Transverse colon (tissue), 4 donors: Measurements from ENCODE around the gene MS4A10. TPM values are rescaled to one million over a fixed set of nuclear protein-coding genes. Genes with fewer than 3 reads are reported as not detected.

Experiments
- DNase-seq: peaks from one replicate; pipeline ENCODE4 v3.0.0-alpha.2; 2019
- H3K27ac ChIP-seq, 4 donors: fragments of 200-600 bp; sonication (generic); 2 replicates each; pipeline ENCODE4 v1.5.1; 2016 to 2018; ENCODE audit warnings: inconsistent platforms in 4 of 4
- H3K27me3 ChIP-seq: fragments of 200-600 bp; sonication (generic); 2 replicates; pipeline ENCODE4 v1.5.1; 2017; ENCODE audit warnings: inconsistent platforms
- H3K36me3 ChIP-seq, 4 donors: fragments of 200-600 bp; sonication (generic); 2 replicates each; pipeline ENCODE4 v1.5.1; 2017 to 2019; ENCODE audit warnings: inconsistent platforms in 4 of 4
- H3K4me1 ChIP-seq, 4 donors: fragments of 200-600 bp; sonication (generic); 2 replicates each; pipeline ENCODE4 v1.5.1; 2017 to 2020; ENCODE audit warnings: inconsistent platforms in 4 of 4
- H3K4me3 ChIP-seq, 4 donors: fragments of 200-600 bp; sonication (generic); 1 replicate in 1 of 4; 2 replicates in 3 of 4; pipeline versions ENCODE4 v1.5.1 to v1.6.1; 2017 to 2019; ENCODE audit warnings: inconsistent platforms in 4 of 4
- H3K9me3 ChIP-seq, 2 donors: fragments of 200-600 bp; sonication (generic); 2 replicates each; pipeline ENCODE4 v1.5.1; 2017 to 2019; ENCODE audit warnings: inconsistent platforms in 2 of 2
- EP300 ChIP-seq: sonication (generic); formaldehyde crosslinking; IDR thresholded peaks from one replicate; pipeline ENCODE4 v1.6.1; 2017; ENCODE audit warnings: antibody characterized with exemption, low read depth
- POLR2A ChIP-seq: fragments of 450-650 bp; IDR thresholded peaks from one replicate; pipeline ENCODE4 v1.6.1; 2016; ENCODE audit warnings: antibody characterized with exemption, mild to moderate bottlenecking, moderate library complexity
- POLR2AphosphoS5 ChIP-seq, 3 donors: sonication (generic); formaldehyde crosslinking; IDR thresholded peaks; one replicate each; pipeline ENCODE4 v1.6.1; 2016; ENCODE audit warnings: antibody characterized with exemption in 3 of 3
- WGBS, 2 donors: methylation state at CpG; one replicate each; pipeline ENCODE4 v1.1.5; 2018; ENCODE audit warnings: low coverage in 1 of 2; 5-methylcytosine and 5-hydroxymethylcytosine counted together
- in situ Hi-C, 4 donors: fragments of 200-750 bp; cut with MboI; loops; one replicate each; pipeline versions ENCODE4 v1.15.0 to v1.15.1; 2017; ENCODE audit warnings: low sequenced_read_pairs in 3 of 4, low pct_ligation_motif_present in 1 of 4, low pct_unique_long_range_greater_than_20kb in 1 of 4
- intact Hi-C: fragments of 100-400 bp; cut with DNase I; formaldehyde crosslinking; loops from one replicate; pipeline ENCODE4 v1.15.1; 2023; ENCODE audit warnings: low total_unique reads
- total RNA-seq, 4 donors: library from RNA; depleted of rRNA; stranded (reverse); fragments of >200 nt; gene quantifications; one replicate each; pipeline ENCODE4 v1.1.0, GENCODE V29; 2016
- TF ChIP-seq, protein P1 (sequence below), 5 experiments: fragments of 200-600 bp in 3 of 5; fragments of 450-650 bp in 2 of 5; sonication (generic) in 3 of 5; IDR thresholded peaks; 1 replicate in 2 of 5; 2 replicates in 3 of 5; pipeline ENCODE4 v1.5.1; 2016 to 2017; ENCODE audit warnings: antibody characterized with exemption in 5 of 5, inconsistent platforms in 3 of 5, mild to moderate bottlenecking in 2 of 5, moderate library complexity in 1 of 5

MS4A10 gene
- total RNA-seq, 4 donors from 2014 or later = 1.3 to 2.2 TPM; not detected in 2

DNA sequence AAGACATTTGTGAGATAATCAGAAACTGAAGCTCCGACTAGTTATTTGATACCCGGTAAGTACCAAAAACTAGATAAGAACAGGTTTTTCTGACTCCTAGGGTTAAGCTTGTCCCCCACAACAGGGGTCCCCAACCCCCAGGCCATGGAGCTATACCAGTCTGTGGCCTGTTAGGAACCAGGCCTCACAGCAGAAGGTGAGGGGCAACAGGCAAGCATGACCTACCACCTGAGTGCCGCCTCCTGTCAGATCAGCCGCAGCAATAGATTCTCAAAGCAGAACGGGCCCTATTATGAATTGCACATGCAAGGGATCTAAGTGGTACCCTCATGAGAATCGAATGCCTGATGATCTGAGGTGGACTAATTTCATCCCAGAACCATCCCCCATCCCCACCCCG is 1.2 kb upstream of the MS4A10 start:
- TF ChIP-seq EP300 (no peak), POLR2A (no peak), POLR2AphosphoS5 (IDR thresholded peaks at IDR 0.05) (no peak)
- TF ChIP-seq, protein P1, sequence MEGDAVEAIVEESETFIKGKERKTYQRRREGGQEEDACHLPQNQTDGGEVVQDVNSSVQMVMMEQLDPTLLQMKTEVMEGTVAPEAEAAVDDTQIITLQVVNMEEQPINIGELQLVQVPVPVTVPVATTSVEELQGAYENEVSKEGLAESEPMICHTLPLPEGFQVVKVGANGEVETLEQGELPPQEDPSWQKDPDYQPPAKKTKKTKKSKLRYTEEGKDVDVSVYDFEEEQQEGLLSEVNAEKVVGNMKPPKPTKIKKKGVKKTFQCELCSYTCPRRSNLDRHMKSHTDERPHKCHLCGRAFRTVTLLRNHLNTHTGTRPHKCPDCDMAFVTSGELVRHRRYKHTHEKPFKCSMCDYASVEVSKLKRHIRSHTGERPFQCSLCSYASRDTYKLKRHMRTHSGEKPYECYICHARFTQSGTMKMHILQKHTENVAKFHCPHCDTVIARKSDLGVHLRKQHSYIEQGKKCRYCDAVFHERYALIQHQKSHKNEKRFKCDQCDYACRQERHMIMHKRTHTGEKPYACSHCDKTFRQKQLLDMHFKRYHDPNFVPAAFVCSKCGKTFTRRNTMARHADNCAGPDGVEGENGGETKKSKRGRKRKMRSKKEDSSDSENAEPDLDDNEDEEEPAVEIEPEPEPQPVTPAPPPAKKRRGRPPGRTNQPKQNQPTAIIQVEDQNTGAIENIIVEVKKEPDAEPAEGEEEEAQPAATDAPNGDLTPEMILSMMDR (IDR thresholded peaks at IDR 0.05) = no peak
- H3K4me3 ChIP-seq = no peak overlapping the region
- DNase-seq = no peak
- in situ Hi-C loops (no loop called here), intact Hi-C loops (no loop called here)
- no peaks in the 10 kb centered on the region for H3K9me3 ChIP-seq
- H3K4me1 ChIP-seq = peaks cover 0 to 29% (median 6%) of the 10 kb centered on the region in 4 donors
- no peak overlapping the region for H3K27ac ChIP-seq
- H3K27me3 ChIP-seq = no peaks in the 10 kb centered on the region
- 86 to 90% methylated on average over 3 to 7 of the region's 7 CpGs for WGBS, 2 donors
- H3K36me3 ChIP-seq = no peaks in the 10 kb centered on the region

DNA sequence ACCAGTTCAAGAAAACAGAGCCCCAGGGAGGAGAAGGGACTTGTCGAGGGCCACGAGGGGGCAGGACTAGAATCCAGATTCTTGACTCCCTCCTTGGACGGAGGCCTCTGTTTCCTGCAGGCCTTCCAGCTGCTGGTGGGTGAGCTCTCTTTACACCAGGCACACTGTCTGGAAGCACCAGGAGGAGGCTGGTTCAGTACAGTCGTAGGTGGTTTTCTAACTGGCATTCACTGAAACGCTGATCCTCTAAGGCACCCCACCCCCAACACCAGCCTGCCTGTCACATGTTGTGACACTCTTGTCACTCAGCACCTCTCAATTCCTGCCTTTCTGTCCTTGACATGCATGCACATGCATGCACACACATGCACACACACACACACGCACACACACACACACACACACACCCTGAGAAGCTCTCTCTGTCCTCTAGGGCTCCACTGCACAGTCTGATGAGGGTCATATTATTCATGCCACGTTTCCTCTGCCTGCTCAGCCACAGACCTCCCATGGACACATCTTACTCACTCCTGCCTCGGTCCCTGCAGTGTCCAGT is 751 bp downstream of the MS4A10 start:
- Histone ChIP-seq H3K27ac (no peak overlapping the region), H3K27me3 (no peaks in the 10 kb centered on the region), H3K4me3 (no peak overlapping the region), H3K9me3 (no peaks in the 10 kb centered on the region), H3K36me3 (no peaks in the 10 kb centered on the region), H3K4me1 (peaks cover 0 to 29% (median 6%) of the 10 kb centered on the region in 4 donors)
- in situ Hi-C loops (no loop called here), intact Hi-C loops (no loop called here)
- 10 to 45% methylated on average over 2 to 8 of the region's 8 CpGs for WGBS, 2 donors
- DNase-seq = no peak
- TF ChIP-seq, protein P1 (IDR thresholded peaks at IDR 0.05) = no peak
- TF ChIP-seq POLR2A (no peak), POLR2AphosphoS5 (IDR thresholded peaks at IDR 0.05) (no peak), EP300 (no peak)

DNA sequence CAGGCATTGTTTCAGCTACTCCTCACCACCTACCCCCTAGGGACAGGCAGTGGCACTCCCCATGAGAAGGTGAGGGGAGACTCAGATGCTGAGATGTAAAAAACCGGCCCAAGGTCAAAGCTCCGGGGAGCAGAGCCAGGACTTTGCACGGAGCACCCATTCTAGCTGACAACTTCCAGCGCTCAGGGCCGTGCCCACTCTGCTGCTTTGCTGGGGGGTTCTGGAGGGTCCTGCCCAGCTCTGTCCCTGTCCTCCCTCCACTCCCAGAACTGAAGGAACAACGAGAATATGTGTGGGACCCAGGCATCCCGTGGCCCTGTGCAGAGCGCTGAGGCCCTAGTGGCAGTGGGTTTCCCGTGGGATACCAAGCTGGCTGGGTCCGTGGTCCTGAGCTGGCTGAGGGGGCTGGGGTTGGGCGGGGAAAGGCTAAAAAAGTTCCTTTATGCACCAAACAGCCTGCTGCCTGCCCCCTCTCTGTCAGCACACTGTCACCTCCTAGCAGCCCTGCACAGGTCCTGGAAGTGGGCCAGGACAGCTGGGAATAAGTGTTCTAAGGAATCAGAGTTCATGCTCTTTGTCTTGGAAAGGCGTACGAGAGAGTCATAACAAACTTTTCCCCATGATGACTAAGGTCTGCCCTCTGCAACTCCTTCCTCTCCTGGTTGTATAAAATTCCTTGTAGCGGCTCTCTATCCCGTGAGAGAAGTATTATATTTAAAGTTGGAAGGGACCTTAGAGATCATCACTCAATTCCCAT is 1.9 kb downstream of the MS4A10 start:
- no peak for TF ChIP-seq EP300
- peak in 1 of 3 donors; percentile 14 for TF ChIP-seq POLR2AphosphoS5 (IDR thresholded peaks at IDR 0.05)
- Histone ChIP-seq H3K27ac (peak overlapping the region in 1 of 4 donors; percentile 41), H3K36me3 (no peaks in the 10 kb centered on the region), H3K27me3 (no peaks in the 10 kb centered on the region), H3K4me1 (peaks cover 0 to 29% (median 6%) of the 10 kb centered on the region in 4 donors), H3K9me3 (no peaks in the 10 kb centered on the region), H3K4me3 (no peak overlapping the region)
- intact Hi-C loops = no loop called here
- peak; percentile 71 for DNase-seq
- 20 to 55% methylated on average over 2 to 13 of the region's 15 CpGs for WGBS, 2 donors
- in situ Hi-C loops = no loop called here

DNA sequence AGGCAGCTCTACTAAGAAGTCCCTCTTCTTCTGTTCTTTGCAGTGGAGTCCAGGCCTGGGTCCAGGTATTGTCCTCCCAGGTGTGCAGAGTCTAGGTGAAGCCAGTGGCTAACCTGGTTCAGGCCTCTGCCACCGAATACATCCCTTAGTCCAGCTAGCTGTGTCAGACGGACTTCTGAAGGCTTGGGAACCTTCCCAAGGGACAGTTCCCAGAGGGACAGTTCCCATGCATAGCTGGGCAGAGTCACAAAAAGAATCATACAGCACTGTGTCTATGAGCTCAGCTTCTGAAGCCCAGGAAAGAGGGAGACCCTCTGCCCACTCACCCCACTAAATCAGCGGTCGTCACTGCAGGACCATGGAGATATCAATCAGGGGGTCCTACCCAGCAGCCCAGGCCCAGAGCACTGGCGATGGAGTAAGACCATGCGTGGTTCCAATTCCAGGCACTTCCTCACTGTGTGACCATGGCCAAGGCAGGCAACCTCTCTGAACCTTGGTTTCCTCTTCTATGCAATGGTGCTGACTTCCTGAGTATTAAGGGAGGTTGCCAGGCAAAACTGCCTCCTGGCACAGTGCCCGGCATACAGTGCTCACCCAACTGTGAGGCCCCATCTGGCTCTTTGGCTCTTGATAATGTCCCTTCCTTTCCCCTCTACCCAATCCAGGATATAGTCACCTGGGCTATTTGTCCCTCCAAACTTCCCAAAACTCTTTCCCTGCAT is 3.4 kb downstream of the MS4A10 start:
- Histone ChIP-seq H3K27me3 (no peaks in the 10 kb centered on the region), H3K4me3 (no peak overlapping the region), H3K9me3 (no peaks in the 10 kb centered on the region), H3K4me1 (peaks cover 0 to 29% (median 6%) of the 10 kb centered on the region in 4 donors), H3K36me3 (no peaks in the 10 kb centered on the region), H3K27ac (no peak overlapping the region)
- in situ Hi-C loops (no loop called here), intact Hi-C loops (no loop called here)
- WGBS, 2 donors = 80 to 83% methylated on average over 1 to 7 of the region's 7 CpGs
- no peak for DNase-seq
- no peak for TF ChIP-seq EP300
- TF ChIP-seq, protein P1 (IDR thresholded peaks at IDR 0.05) = no peak
- TF ChIP-seq POLR2A = no peak
- no peak for TF ChIP-seq POLR2AphosphoS5 (IDR thresholded peaks at IDR 0.05)
